GM12801 (cell line): ENCODE results near the gene DSCAM.

ENCODE experiments used
- CTCF ChIP-seq: IDR thresholded peaks from one replicate; pipeline ENCODE4 v1.5.1; 2011; ENCODE audit warnings: control low read depth; ENCODE audit not compliant: insufficient read length; ENCODE audit errors: extremely low read depth

DSCAM gene

GRCh38 chr21:40164905-40165772 lies 681.8 kb downstream of the DSCAM start:
- TF ChIP-seq CTCF = no peak

- no peak for TF ChIP-seq CTCF
Measured at GRCh38 chr21:40162075-40162474, 684.9 kb downstream of the DSCAM start.

- no peak for TF ChIP-seq CTCF
Measured at GRCh38 chr21:40160911-40161310, 686.0 kb downstream of the DSCAM start.

- no peak for TF ChIP-seq CTCF
Measured at GRCh38 chr21:40158366-40158765, 688.6 kb downstream of the DSCAM start.

- TF ChIP-seq CTCF = no peak
Measured at GRCh38 chr21:40155563-40155962, 691.4 kb downstream of the DSCAM start.

GRCh38 chr21:40153351-40153750 lies 693.6 kb downstream of the DSCAM start:
- no peak for TF ChIP-seq CTCF

- no peak for TF ChIP-seq CTCF
Measured at GRCh38 chr21:40152476-40152875, 694.5 kb downstream of the DSCAM start.
